H4 (cell line): ENCODE measurements around the gene SNRNP40. TPM values are rescaled to one million over a fixed set of nuclear protein-coding genes. Genes with fewer than 3 reads are reported as not detected.
"Not testable (repeated sequence)": the region's sequence is repeated elsewhere in the genome, so short reads cannot be mapped to it uniquely, and the experiment has no call there.

ENCODE experiments used
- DNase-seq: peaks from one replicate; pipeline ENCODE4 v3.0.0-alpha.2; 2015; ENCODE audit warnings: low spot score
- total RNA-seq: library from RNA; depleted of rRNA; stranded (reverse); fragments of >200 nt; shearing (Covaris generic); gene quantifications from 2 replicates; pipeline ENCODE4 v1.2.3, GENCODE V29; 2014

SNRNP40 gene
- total RNA-seq, 1 experiment from 2014 or later = 134 TPM

DNA sequence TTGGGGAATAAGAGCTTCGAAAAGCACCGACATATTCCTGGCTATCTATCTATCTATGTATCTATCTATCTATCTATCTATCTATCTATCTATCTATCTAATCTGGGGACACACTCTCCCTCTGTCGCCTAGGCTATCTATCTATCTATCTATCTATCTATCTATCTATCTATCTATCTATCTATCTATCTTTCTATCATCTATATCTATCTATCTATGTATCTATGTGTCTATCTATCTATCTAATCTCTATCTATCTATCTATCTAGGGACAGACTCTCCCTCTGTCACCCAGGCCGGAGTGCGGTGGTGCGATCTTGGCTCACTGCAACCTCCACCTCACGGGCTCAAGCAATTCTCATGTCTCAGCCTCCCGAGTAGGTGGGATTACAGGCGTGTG lies 14.2 kb downstream of the SNRNP40 start:
- not testable (repeated sequence) for DNase-seq

DNA sequence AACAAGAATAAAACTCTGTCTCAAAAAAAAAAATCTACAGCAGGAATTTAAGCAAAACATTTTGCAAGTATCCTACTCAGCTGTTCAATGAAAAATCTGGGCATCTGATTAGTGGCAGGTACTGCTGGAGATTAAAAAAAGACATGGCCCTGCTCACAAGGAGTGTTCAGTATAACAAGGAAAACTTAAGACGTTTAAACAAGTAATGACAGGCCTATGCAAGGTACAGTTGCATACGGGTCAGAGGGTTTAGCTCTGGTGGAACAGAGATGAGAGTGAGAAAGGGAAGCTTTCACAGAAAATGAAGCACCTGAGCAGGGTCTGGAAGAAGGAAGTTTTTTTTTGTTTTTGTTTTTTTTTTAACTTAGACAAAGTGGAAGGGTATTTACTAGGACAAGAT lies 23.0 kb downstream of the SNRNP40 start:
- no peak for DNase-seq

DNA sequence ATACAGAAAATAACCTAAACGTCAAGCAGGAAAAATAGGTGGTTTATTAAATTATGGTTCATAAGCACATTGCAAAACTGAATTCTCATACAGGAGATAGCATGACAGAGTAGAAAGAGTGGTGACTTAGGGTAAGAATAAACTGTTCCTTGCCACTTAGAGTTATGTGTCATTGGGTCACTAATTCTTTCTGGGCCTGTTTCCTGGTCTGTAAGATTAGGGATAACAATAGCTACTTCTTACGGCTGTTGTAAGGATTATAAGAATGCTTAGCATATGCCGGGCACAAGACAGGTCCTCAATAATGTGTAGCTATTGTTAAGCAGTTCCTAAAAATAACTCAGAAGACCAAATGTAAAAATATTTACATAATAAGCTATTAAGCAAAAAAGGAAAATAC lies 24.2 kb downstream of the SNRNP40 start:
- no peak for DNase-seq

DNA sequence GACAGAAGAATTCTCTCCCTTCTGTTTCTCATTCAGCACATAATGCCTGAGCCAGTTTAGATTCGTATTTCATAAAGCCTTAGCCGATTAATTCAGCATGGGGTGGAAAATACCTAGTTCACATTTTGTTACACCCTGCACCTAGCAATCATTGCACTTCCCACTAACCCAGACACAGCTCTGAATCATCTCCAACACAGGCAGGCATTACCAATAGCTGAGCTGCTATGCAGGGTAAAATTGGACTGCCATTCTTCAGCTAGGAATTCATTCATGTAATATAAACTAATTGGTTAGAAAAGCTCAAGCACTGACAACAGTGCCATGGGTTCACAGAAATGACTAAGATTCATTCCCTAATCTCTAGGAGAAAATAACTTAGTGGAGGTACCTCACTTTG lies 30.0 kb downstream of the SNRNP40 start:
- no peak for DNase-seq

DNA sequence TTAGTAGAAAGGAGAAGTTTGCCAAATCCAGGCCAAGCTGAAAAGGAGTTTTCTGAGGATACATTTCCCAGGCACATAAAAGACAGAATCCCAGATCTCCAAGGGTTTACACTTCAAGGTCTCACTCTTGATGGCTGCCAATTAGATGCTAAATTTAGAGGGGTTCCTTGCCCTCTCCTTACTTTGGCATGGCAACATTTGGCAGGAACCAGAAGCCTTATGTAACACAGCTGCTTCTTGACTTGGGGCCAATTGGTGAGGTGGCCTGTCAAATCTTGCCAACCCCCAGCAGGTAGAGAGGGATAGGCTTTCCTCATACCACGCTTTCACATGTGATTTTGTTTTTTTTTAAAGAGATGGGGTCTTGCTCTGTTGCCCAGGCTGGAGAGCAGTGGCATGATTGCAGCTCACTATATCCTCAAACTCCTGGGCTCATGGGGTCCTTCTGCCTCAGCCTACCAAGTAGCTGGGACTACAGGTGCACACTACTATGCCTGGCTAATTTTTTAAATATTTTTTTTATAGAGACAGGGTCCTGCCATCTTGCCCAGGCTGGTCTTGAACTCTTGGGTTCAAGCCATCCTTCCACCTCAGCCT lies 31.7 kb downstream of the SNRNP40 start:
- DNase-seq = no peak

DNA sequence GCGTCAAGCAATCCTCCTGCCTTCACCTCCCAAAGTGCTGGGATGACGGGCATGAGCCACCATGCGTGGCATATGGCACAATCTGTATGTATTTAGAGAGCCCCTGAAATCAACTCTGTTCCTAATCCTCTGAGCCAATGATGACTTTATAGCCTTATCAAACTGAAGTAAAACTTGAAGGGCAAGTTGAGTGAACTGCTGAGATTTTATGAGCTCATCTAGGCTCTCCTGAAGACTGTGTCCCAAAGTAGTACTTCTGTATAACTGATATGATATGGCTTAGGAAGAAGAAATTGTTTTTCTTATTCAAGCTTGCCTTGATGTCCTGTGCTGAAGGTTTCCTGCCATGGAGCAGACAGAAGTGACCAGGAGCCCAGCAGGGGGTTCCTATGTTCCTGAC lies 33.2 kb downstream of the SNRNP40 start:
- DNase-seq = no peak

GRCh38 chr1:31262393-31262792 lies 34.2 kb downstream of the SNRNP40 start:
- DNase-seq = not testable (repeated sequence)

- no peak for DNase-seq
These were observed 34.7 kb downstream of the SNRNP40 start for GRCh38 chr1:31261916-31262315.

GRCh38 chr1:31259746-31260145 lies 36.8 kb downstream of the SNRNP40 start:
- DNase-seq = no peak

DNA sequence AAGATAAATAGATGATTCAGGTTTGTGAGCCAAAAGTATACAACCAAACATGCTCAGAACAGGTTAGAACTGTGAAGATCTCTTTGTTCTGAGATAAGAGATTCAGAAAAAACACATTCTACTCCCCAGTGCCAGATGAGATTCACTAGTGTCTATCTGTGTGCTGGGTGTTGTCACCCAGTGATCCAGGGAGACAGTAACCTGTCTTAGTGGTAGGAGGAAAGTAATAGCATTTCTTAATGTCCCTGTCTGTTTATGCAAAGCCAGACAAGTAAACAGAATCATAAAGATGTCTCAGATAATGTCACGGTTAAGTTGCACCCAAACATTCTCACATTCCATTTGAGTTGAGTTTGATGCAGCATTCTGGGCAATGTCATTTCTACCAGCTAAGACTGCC lies 38.0 kb downstream of the SNRNP40 start:
- DNase-seq = no peak

DNA sequence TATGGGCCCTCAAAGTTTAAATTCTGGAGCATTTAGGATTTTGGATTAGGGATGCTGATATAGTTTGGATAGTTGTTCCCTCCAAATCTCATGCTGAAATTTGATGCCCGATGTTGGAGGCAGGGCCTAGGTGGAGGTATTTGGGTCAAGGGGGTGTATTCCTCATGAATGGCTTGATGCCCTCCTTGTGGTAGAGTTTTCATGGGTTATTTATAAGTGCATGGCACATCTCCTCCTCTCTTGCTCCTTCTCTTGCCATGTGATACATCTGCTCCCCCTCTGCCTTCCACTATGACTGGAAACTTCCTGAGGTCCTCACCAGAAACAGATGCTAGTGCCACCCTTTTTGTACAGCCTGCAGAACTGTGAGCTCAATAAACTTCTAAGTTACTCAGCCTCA lies 39.4 kb downstream of the SNRNP40 start:
- no peak for DNase-seq

DNA sequence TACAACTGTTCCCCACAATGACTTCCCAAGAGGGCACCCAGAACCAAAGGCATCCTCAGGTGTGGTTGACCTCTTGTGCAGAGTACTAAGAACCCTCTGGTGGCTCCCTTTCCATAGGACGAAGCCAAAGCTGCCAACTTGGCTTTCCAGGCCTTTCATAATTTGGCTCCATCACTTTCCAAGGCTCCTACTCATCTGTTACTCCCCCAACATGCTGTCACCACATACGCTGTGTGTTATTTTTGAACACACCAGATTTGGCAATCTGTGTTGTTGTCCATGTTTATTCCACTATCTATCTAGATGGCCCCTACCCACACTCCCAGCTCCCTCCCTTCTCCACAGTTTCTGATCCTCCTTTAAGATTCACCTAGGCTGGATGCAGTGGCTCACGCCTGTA lies 46.7 kb downstream of the SNRNP40 start:
- no peak for DNase-seq

GRCh38 chr1:31248276-31248675 lies 48.3 kb downstream of the SNRNP40 start:
- DNase-seq = no peak

DNA sequence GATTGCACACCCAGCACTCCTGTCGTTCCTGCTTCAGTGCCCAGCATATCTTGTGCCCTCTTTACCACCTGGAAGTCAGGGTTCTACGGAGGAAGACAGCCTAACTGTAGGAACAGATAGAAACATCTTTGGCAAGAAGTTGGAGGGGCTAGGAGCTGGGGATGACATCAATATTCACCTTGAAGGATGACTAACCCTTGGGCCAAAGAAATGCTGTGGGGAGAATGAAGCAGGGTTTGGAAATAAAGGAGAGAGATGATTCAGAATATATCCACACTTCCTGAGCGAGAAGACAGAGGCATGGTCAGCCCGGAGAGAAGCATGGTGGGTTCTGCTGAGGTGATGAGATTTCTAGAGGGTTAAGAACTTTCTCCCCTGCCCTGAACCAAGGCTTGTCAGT lies 52.3 kb downstream of the SNRNP40 start:
- DNase-seq = no peak

DNA sequence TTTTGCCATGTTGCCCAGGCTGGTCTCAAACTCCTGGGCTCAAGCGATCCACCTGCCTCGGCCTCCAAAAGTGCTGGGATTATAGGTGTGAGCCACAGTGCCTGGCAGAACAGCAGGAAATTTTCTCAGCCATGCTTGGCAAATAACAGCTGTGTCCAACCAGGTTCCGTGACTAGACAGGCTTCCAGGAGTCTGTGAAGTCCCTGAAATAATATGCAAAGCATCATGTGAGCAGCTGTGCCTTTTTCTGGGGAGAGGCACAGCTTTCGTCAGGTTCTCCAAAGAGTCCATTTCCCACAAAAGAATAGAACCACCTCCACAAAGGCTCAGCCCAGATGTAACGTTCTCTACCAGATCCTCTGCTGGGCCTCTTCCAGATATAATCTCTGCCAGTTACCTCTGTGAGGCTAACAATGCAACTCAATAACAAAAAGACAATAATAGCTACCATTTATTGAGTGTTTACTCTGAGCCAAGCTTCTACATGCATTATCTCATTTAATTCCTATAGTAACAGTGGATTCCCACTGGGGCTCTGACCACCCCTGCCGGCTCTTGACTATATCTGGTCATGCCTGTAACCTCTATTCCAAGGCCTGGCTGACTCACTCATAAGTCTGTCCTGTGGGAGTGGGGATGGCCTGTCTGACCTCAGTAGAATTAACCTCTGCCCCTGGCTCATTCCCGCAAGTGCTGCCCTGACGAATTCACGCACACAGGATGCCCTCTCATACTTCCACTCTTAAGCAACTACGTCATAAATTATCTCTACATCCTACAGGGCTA lies 52.9 kb downstream of the SNRNP40 start:
- no peak for DNase-seq

GRCh38 chr1:31241321-31241720 lies 55.3 kb downstream of the SNRNP40 start:
- DNase-seq = no peak

GRCh38 chr1:31239653-31240241 lies 56.8 kb downstream of the SNRNP40 start, which contains the start of gene NKAIN1:
Gene NKAIN1, minus strand, starts transcription at chr1:31239887. Its CDS starts 340 bp downstream, at chr1:31239547.
- DNase-seq = no peak

DNA sequence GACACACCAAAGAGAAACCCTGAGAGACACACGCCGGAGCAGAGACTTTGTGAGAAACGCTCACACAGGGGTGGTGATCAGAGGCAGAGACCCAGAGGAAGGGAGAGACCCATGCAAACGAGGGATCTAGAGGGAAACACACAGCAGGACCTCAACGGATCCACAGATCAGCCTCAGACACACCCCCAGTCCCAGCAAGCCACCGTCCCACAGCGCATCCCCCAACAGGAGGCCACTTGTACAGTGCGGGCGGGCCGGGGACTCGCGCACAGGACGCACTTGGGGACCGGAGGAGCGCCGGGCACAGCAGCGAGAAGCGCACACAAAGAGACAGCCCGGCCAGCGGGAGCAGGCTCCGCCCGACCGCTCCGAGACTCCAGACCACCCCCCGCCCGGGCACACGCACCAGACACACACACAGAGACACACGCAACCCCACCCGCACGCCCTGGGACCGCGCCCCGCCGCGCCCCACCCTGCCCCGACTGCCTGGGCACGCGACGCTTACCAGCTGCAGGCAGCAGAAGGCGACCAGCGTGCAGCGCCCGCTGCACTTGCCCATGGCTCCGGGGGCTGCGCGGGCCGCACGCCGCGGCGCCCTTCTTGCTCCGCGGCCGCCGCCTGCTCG lies 57.5 kb downstream of the SNRNP40 start:
- DNase-seq = no peak

DNA sequence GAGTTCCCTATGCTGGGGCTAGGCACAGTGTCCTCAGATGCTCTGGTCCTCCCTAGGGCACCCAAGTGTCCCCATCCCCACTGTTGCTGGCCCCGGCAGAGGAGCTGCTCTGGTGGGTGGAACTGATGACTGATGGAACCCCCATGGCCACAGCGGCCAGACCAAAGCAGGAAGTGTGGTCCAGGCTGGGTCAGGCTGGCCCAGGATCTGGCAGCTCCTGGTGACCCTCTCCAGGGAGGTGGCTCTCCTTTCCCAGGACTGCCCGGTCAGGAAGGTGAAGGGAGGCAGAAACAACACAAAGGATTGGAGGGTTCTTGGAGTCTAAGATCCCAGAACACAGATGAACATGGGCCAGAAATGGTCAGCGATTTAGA lies 58.0 kb downstream of the SNRNP40 start:
- no peak for DNase-seq

DNA sequence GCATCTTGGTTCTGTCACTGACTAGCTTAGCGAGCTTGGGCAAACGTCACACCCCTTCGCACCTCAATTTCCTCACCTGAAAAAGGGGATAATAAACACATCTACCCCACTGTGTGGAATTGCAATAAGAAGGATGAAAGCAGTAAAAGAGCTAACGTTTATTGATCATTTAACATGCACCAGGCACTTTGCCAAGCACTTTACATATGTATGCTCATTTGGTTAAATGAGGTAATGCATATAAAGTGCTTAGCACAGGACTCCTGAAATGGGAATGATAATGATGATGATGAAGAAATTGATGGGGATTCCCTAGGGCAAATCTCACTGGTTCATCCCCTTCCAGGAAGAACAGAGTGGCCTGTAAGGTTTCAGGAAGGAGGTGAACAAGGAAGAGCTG lies 61.7 kb downstream of the SNRNP40 start:
- no peak for DNase-seq

DNA sequence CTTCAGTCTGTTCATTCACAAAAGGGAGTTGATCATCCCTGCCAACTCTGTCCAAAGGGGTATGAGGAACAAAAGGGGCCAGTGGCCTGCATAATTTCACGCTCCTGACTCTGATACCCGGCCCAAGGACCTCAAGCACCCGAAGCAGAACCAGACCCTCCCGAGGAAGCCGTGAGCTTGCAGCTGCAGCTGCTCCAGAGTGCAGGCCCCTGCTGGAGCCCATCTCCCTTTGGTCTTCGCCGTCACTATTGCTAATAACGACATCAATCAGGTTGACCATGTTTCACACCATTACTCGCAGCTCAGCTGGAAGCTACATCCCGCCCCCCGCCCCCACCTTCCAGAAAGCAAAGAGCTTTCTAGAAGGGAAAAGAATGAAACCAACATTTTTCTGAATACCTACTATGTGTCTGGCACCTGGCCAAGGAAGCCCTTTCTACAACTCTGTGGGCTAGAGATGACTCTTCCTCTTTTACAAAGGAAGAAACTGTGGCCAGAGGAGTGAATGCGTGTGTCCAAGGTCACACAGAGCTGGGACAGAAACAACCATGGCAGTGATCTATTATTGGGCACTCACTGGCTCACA lies 62.4 kb downstream of the SNRNP40 start:
- no peak for DNase-seq

DNA sequence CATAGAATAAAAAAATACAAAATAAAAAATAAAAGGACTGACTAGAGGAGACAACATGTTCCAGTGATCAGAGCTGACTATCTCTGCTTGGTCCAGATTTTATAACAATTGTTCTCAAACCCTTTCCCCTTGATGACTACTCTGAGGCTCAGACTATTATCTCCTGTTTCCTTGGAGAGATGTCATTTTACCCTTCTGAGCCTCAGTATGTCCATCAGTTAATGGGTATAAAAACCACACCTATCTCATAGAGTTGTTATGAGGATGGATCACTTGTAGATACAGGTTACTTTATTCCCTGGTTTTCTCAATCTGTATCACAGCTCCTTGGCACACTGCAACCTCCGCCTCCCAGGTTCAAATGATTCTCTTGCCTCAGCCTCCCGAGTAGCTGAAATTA lies 63.9 kb downstream of the SNRNP40 start:
- DNase-seq = no peak
